Endometrial microvascular endothelial cells (primary cell): ENCODE results near the gene OXNAD1. TPM values are rescaled to one million over a fixed set of nuclear protein-coding genes. Genes with fewer than 3 reads are reported as not detected.
"Not testable (repeated sequence)": the region's sequence is repeated elsewhere in the genome, so short reads cannot be mapped to it uniquely, and the experiment has no call there.

Experiments used
- in situ Hi-C: cut with HindIII; loops from 2 replicates; pipeline ENCODE4 v1.10.0; 2017; ENCODE audit warnings: low sequenced_read_pairs, low pct_unique_long_range_greater_than_20kb; ENCODE audit errors: inconsistent ontology term
- total RNA-seq: library from RNA; depleted of rRNA; stranded (reverse); fragments of >200 nt; gene quantifications from one replicate; pipeline ENCODE4 v1.2.3, GENCODE V29; 2015; ENCODE audit errors: inconsistent ontology term

Gene OXNAD1
- total RNA-seq, 1 donor from 2014 or later = 8.2 TPM

GRCh38 chr3:16297997-16298885, 33.2 kb downstream of the OXNAD1 start:
- in situ Hi-C loops = no loop called here

DNA sequence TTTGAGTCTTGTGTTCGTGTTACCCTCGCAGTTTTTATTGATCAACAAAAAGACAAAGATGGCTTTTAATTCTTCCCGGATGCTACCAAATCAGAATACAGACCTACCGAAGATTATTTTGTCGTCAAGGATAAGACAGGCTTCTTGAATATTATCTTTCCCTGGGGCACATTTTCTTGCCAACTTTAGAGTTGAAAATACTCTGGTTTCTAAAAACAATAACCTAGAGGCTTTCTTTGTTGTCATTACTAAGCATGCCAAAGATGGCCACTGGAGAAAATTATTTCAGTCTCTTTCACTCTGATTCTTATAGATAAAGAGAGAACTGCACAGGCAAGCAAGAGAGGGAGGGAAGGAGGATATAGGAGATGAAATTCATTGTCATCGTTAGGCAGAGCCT, 33.9 kb downstream of the OXNAD1 start:
- in situ Hi-C loops = no loop called here

- in situ Hi-C loops = no loop called here
Measured at GRCh38 chr3:16299746-16300145, 34.7 kb downstream of the OXNAD1 start.

DNA sequence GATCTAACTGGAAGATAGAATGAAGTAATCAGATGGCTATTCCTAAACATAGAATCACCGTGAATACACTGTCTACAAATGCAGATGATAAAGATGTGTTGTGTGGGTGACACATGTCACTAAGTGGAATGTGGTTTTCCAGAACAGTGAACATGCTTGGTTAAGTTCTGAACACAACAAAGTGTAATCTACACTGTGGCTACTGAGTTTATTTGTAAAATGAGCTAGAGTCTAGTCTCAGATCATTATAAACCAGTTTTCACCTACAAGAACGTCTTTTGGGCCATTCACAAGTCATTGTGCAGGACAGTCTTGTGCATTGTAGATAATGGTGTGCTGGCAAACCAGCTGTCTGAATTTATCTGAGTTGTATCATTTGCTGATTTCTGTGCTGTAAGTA, 35.3 kb downstream of the OXNAD1 start:
- in situ Hi-C loops = no loop called here

- in situ Hi-C loops = no loop called here
Measured at GRCh38 chr3:16300881-16301359, 35.9 kb downstream of the OXNAD1 start.

GRCh38 chr3:16301507-16301906, 36.5 kb downstream of the OXNAD1 start:
- in situ Hi-C loops = no loop called here

DNA sequence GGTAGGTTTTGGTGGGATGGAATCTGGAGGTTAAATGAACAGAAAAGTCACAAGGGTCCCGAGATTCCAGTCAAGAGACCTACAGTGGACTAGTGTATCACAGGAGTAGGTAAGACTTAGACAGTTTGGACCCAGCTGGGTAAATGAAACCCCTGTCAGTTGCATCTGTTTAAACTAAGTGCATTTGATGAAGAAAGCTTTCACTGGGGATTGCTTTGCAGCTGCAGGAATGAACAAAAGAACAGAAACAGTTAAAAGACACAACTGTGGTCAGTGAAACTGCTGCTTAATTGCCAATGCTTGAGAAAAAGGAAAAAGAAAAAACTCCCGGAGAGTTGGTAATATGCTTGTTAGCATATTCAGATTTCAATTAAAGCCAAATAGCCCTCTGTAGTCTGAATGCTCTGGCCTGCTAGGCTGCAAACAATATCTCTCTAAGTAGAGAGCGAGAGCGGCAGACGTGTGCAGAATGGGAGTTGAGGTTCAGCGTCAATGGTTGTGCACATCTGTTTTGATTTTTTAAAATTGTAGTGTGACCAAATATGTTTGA, 37.1 kb downstream of the OXNAD1 start:
- in situ Hi-C loops = no loop called here

DNA sequence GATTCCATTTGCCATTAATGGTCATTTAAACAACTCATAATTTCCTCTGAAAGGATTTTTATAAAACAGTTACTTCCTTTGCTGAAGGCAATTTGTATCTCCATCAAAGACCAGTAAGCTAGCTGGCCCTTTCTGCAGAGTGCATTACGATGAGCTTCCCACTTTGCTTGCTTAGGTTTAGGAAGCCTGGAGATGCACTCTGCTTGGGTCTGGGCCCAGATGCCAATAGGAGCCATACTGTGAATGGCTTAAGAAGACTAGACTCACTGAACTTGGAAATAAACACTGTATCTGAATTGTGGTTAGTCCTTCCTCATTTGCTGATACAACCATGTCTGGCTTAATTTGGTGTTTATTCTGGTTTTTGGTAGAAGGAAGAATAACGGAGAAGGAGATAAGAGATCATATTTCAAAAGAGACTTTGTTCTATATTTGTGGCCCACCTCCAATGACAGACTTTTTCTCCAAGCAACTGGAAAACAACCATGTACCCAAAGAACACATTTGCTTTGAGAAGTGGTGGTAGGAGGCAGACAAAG, 38.1 kb downstream of the OXNAD1 start:
- in situ Hi-C loops = no loop called here

- in situ Hi-C loops = no loop called here
Measured at GRCh38 chr3:16304061-16305010, 39.3 kb downstream of the OXNAD1 start.

- in situ Hi-C loops = no loop called here
Measured at GRCh38 chr3:16305111-16305541, 40.1 kb downstream of the OXNAD1 start.

DNA sequence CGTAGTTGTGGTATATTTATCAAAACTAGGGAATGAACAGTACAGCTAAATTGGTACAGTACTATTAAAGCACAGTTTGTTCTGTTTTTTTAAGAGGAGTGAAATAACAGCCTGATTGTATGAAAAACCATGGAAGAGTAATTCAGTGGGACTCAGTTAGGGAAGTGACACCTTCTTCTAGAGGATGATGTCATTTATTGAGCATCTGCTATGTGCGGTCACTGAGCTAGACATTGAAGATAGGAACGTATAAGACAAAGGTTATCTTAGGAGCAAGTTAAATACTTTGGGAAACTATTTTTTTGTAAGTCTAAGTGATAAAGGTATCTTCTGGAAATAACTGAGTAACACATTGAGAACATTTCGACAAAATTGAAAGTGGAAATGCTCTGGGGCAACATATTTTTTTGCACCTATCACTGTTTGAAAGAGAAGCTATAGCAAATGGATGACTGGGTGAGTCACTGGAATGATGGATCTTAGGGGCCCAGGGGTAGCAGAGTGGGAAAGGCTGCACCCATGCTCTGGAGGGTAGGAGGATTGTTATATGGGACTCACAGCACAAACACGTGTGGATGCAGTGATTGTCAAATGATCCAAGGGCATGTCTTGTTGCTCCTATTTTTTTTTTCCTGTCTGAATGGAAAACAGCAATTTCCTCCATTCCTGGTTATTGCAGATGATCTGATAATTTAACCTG, 43.0 kb downstream of the OXNAD1 start:
- in situ Hi-C loops = no loop called here

DNA sequence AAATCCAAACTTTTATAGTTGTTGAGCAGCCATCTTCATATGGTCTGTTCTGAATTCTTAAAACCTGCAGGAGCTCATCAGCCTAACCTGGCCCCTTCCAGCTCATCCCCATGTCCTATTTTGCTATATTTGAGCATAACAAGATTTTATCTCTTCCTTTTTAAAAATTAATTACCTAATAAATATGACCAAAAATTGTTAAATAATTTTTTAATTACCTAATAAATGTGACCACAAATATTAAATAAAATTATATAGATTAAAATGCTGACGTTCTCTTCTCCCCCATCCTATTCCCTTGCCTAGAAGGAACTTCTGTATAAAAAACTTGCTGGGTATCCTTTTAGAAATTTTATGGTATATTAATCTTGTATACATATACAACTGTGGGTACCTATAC, 43.7 kb downstream of the OXNAD1 start:
- in situ Hi-C loops = no loop called here

DNA sequence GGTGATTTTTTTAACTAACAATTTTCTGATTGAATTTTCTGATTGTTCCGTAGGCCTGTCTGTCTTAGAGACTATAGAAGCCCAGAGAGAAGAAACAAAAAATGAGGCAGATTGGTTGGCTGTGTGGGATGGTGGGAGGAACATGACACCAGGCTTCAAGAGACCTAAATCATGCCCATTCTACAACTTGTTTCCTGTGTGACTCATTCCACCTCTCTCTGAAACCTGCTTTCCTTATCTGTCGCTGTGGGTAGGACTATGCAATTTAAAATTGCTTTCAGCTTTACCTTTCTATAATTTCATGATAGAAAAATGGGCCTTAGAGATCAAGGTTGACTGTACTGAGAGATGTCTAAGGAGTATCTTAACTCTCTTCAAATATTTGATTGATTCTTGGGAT, 44.5 kb downstream of the OXNAD1 start:
- in situ Hi-C loops = no loop called here

GRCh38 chr3:16310486-16310885, 45.5 kb downstream of the OXNAD1 start:
- in situ Hi-C loops = not testable (repeated sequence)

DNA sequence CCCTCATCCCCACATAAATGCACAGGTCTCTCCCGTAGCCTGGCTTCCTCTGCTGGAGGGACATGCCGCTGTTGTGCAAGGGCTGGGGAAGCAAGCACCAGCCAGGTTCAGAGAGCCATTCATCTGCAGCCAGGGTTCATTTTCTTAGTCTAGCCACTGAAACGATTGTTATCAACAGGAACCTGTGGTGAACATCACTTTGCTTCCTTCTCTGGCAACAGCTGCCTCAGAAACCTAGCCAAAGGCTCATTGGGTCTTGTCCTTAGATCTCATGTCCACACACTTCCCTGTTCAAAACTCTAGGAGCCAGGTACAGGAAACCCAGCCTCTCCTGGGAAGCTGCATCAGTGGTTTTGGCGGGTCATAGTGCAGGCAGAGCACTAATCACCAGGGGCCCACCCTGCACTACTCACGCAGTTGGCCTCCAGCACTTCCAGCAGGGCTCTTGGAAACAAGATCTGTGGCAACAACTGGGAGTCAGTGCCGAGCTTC, 47.0 kb downstream of the OXNAD1 start:
- in situ Hi-C loops = no loop called here

DNA sequence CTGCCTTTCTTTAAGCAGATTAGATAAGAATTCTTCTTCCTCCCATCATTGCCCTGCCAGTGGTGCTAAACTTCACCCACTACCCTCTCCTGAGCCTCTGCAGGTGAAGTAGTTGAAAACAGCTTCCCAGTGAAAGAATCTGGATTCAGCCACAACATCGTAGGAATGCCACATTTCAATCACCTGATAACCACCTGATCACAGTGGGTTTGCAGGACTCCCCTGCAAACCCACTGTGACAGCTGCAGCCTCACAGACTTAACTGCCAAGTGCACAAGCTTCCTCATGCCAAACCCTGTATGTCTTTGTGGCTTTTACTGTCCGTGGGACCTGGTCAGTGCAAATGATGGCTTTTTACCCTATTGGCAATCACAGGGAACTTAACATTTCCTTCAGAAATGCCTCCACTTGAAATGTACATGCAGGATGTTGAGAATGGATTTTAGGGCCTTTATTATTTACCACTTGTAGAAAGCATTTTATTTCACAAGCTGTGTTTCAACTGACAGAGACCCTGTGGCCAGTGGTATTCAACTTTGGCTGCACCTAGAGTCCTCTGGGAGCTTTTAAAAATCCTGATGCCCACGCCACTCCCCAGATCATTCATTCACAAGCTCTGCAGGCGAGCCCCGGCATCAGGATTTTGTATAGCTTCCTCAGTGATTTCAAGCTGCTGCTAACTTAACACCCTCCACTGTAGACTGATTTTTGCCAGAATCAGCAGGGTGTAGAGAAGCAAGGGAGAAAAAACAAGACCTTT, 49.1 kb downstream of the OXNAD1 start:
- in situ Hi-C loops = no loop called here

DNA sequence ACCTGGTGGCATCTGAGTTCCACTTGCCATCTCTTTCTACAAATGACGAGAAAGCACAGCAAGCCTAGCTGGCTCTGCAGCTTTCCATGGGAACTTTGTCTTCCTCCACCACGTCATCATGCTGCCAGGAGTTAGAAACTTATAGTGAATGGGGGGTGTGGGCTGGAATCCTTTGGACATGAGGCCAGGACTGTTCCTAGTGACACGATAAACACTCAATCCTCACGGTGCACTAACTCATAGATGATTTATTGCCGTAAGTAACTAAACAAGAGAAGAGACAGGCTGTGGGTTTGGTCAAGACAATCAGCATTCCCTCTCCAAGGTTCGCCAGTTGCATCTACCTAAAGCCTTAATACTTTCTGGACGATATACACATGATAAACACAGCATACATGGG, 50.6 kb downstream of the OXNAD1 start:
- in situ Hi-C loops = no loop called here

DNA sequence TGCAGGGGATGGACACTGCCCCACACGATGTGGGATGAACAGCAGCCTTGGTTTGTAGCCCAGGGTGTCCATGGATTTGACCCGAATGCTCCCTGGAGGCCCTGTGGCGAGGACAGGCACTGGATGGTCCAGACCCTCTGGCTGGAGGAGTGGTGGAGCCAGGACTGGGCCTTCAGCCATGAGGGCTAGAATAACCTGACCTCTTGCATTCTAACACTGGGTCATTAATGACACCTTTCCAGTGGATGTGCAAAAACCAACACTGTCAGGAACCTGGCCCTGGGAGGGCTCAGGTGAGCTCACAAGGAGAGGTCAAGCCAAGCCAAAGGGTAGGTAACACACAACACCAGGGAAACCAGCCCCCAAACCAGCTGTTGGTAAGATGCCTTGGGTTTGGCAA, 51.4 kb downstream of the OXNAD1 start:
- in situ Hi-C loops = no loop called here
